HG03139 (cell line): ENCODE data around the gene PRR13.

Experiments used
- ATAC-seq: cut with Tn5 transposase; IDR thresholded peaks from one replicate; pipeline ENCODE4 v1.9.1; 2021; ENCODE audit not compliant: unreplicated experiment

PRR13 gene

GRCh38 chr12:53492188-53492587 is 50.7 kb downstream of the PRR13 start:
- no peak for ATAC-seq

GRCh38 chr12:53492830-53493609 is 51.5 kb downstream of the PRR13 start:
- peak; percentile 92 for ATAC-seq

- ATAC-seq, result no peak
Measured at GRCh38 chr12:53493610-53494391, 52.3 kb downstream of the PRR13 start.
